Measurements from ENCODE around the gene EXTL1. TPM values are rescaled to one million over a fixed set of nuclear protein-coding genes. Genes with fewer than 3 reads are reported as not detected.

The EXTL1 gene
- total RNA-seq, 2 donors from 2014 or later = 0.79 to 1.4 TPM

GRCh38 chr1:26012864-26013263, 8.7 kb upstream of the EXTL1 start:
- Histone ChIP-seq H3K27ac (no peak overlapping the region), H3K27me3 (no peaks in the 10 kb centered on the region), H3K4me1 (peaks cover 0 to 16% of the 10 kb centered on the region in 2 donors), H3K36me3 (no peaks in the 10 kb centered on the region), H3K4me3 (no peak overlapping the region), H3K9me3 (no peaks in the 10 kb centered on the region)
- TF ChIP-seq CTCF (IDR thresholded peaks at IDR 0.05) = no peak
- DNase-seq (ENCODE audit: low spot score) = no peak

GRCh38 chr1:26014179-26014578, 7.4 kb upstream of the EXTL1 start:
- TF ChIP-seq CTCF (IDR thresholded peaks at IDR 0.05) = no peak
- no peaks in the 10 kb centered on the region for H3K36me3 ChIP-seq
- no peaks in the 10 kb centered on the region for H3K9me3 ChIP-seq
- no peak overlapping the region for H3K4me3 ChIP-seq
- H3K27ac ChIP-seq = no peak overlapping the region
- H3K27me3 ChIP-seq = no peaks in the 10 kb centered on the region
- peaks cover 0 to 17% of the 10 kb centered on the region in 2 donors for H3K4me1 ChIP-seq
- DNase-seq (ENCODE audit: low spot score) = no peak

- no peaks in the 10 kb centered on the region for H3K27me3 ChIP-seq
- no peak overlapping the region for H3K27ac ChIP-seq
- no peaks in the 10 kb centered on the region for H3K9me3 ChIP-seq
- H3K36me3 ChIP-seq = no peaks in the 10 kb centered on the region
- H3K4me1 ChIP-seq = peaks cover 0 to 27% of the 10 kb centered on the region in 2 donors
- H3K4me3 ChIP-seq = no peak overlapping the region
- DNase-seq (ENCODE audit: low spot score) = no peak
- TF ChIP-seq CTCF (IDR thresholded peaks at IDR 0.05) = no peak
Observed at GRCh38 chr1:26015358-26015757, 6.2 kb upstream of the EXTL1 start.

- TF ChIP-seq CTCF (IDR thresholded peaks at IDR 0.05) = no peak
- Histone ChIP-seq H3K36me3 (no peaks in the 10 kb centered on the region), H3K9me3 (no peaks in the 10 kb centered on the region), H3K27ac (peak overlapping the region in 1 of 2 donors; percentile 9), H3K4me1 (peaks cover 0 to 37% of the 10 kb centered on the region in 2 donors), H3K4me3 (no peak overlapping the region), H3K27me3 (no peaks in the 10 kb centered on the region)
- no peak for DNase-seq (ENCODE audit: low spot score)
Observed at GRCh38 chr1:26016258-26016952, 5.2 kb upstream of the EXTL1 start.

GRCh38 chr1:26016953-26017545, 4.5 kb upstream of the EXTL1 start:
- H3K36me3 ChIP-seq = no peaks in the 10 kb centered on the region
- peak overlapping the region; percentile 70 to 84 for H3K27ac ChIP-seq
- DNase-seq (ENCODE audit: low spot score) = no peak
- TF ChIP-seq CTCF (IDR thresholded peaks at IDR 0.05) = no peak
- no peak overlapping the region for H3K4me3 ChIP-seq
- H3K9me3 ChIP-seq = no peaks in the 10 kb centered on the region
- no peaks in the 10 kb centered on the region for H3K27me3 ChIP-seq
- peaks cover 0 to 44% of the 10 kb centered on the region in 2 donors for H3K4me1 ChIP-seq

Measured in right atrium auricular region (tissue), 2 donors.